RWPE2 (cell line): ENCODE results near the gene KRTAP10-12.

Source experiments
- ATAC-seq: fragments of 200-7000 bp; cut with Tn5 transposase; 3 replicates; pipeline ENCODE4 v1.9.1; 2021; ENCODE audit warnings: low read depth
- DNase-seq: peaks from one replicate; pipeline ENCODE4 v3.0.0-alpha.2; 2020; ENCODE audit warnings: low spot score
- H3K27ac ChIP-seq: fragments of 450-650 bp; 2 replicates; pipeline ENCODE4 v1.5.1; 2017; ENCODE audit warnings: mild to moderate bottlenecking; ENCODE audit not compliant: poor library complexity, severe bottlenecking
- H3K27me3 ChIP-seq: fragments of 250-450 bp; sonication (Bioruptor Pico); 2 replicates; pipeline ENCODE4 v1.5.1; 2021; ENCODE audit warnings: mild to moderate bottlenecking, moderate library complexity; ENCODE audit not compliant: insufficient read depth, poor library complexity, severe bottlenecking
- H3K36me3 ChIP-seq: fragments of 250-450 bp; sonication (Bioruptor Pico); 2 replicates; pipeline ENCODE4 v1.5.1; 2020; ENCODE audit warnings: low read depth, mild to moderate bottlenecking, moderate library complexity
- H3K4me1 ChIP-seq: fragments of 250-450 bp; sonication (Bioruptor Pico); 2 replicates; pipeline ENCODE4 v1.5.1; 2021; ENCODE audit warnings: mild to moderate bottlenecking, moderate library complexity; ENCODE audit not compliant: insufficient read depth, poor library complexity, severe bottlenecking
- H3K4me3 ChIP-seq: fragments of 250-450 bp; sonication (Bioruptor Pico); 2 replicates; pipeline ENCODE4 v1.5.1; 2021; ENCODE audit warnings: mild to moderate bottlenecking, moderate library complexity; ENCODE audit not compliant: severe bottlenecking
- H3K9me3 ChIP-seq: fragments of 250-450 bp; sonication (Bioruptor Pico); 2 replicates; pipeline ENCODE4 v1.5.1; 2021; ENCODE audit warnings: mild to moderate bottlenecking, moderate library complexity; ENCODE audit not compliant: severe bottlenecking
- CTCF ChIP-seq: fragments of 450-650 bp; IDR thresholded peaks from one replicate; pipeline ENCODE4 v1.5.1; 2017; ENCODE audit warnings: mild to moderate bottlenecking, moderate library complexity; ENCODE audit not compliant: poor library complexity, severe bottlenecking

KRTAP10-12 gene

GRCh38 chr21:44730951-44731579 is 34.1 kb downstream of the KRTAP10-12 start:
- no peaks in the 10 kb centered on the region for H3K4me1 ChIP-seq
- no peak for TF ChIP-seq CTCF
- no peak overlapping the region for H3K27ac ChIP-seq
- peaks cover 11% of the 10 kb centered on the region for H3K27me3 ChIP-seq
- no peak overlapping the region for H3K4me3 ChIP-seq
- ATAC-seq (no peak), DNase-seq (no peak)
- no peaks in the 10 kb centered on the region for H3K9me3 ChIP-seq
- no peaks in the 10 kb centered on the region for H3K36me3 ChIP-seq

GRCh38 chr21:44732263-44732662 is 35.3 kb downstream of the KRTAP10-12 start:
- no peak for TF ChIP-seq CTCF

GRCh38 chr21:44732956-44733355 is 36.0 kb downstream of the KRTAP10-12 start:
- Histone ChIP-seq H3K4me1 (peaks cover 7% of the 10 kb centered on the region), H3K9me3 (no peaks in the 10 kb centered on the region), H3K27me3 (peaks cover 5% of the 10 kb centered on the region), H3K4me3 (no peak overlapping the region), H3K36me3 (no peaks in the 10 kb centered on the region), H3K27ac (no peak overlapping the region)
- no peak for ATAC-seq
- no peak for DNase-seq
- no peak for TF ChIP-seq CTCF

More at GRCh38 chr21:44732263-44732662, 35.3 kb downstream of the KRTAP10-12 start:
- ATAC-seq (no peak), DNase-seq (no peak)
- H3K4me3 ChIP-seq: no peak overlapping the region
- H3K36me3 ChIP-seq: no peaks in the 10 kb centered on the region
- H3K9me3 ChIP-seq: no peaks in the 10 kb centered on the region
- H3K27me3 ChIP-seq: peaks cover 5% of the 10 kb centered on the region
- peaks cover 7% of the 10 kb centered on the region for H3K4me1 ChIP-seq
- H3K27ac ChIP-seq: no peak overlapping the region

GRCh38 chr21:44734026-44734745 is 37.2 kb downstream of the KRTAP10-12 start:
- Histone ChIP-seq H3K4me3 (no peak overlapping the region), H3K36me3 (no peaks in the 10 kb centered on the region), H3K4me1 (peaks cover 7% of the 10 kb centered on the region), H3K9me3 (peaks cover 2% of the 10 kb centered on the region), H3K27ac (no peak overlapping the region), H3K27me3 (peaks cover 5% of the 10 kb centered on the region)
- ATAC-seq (no peak), DNase-seq (no peak)
- no peak for TF ChIP-seq CTCF

- H3K9me3 ChIP-seq: peaks cover 2% of the 10 kb centered on the region
- H3K4me1 ChIP-seq: peaks cover 7% of the 10 kb centered on the region
- ATAC-seq (no peak), DNase-seq (no peak)
- H3K36me3 ChIP-seq: no peaks in the 10 kb centered on the region
- H3K27me3 ChIP-seq: peaks cover 5% of the 10 kb centered on the region
- TF ChIP-seq CTCF: no peak
- no peak overlapping the region for H3K27ac ChIP-seq
- no peak overlapping the region for H3K4me3 ChIP-seq
These were observed 37.9 kb downstream of the KRTAP10-12 start for GRCh38 chr21:44734841-44735240.
